GM19463 (cell line): Measurements from ENCODE around the gene MEGF10.
"Not testable (repeated sequence)": the region's sequence is repeated elsewhere in the genome, so short reads cannot be mapped to it uniquely, and the experiment has no call there.

Experiments
- ATAC-seq: cut with Tn5 transposase; IDR thresholded peaks from one replicate; pipeline ENCODE4 v1.9.1; 2021; ENCODE audit warnings: mild to moderate bottlenecking, moderate library complexity; ENCODE audit not compliant: unreplicated experiment

The MEGF10 gene

GRCh38 chr5:127297348-127298035 lies 6.9 kb downstream of the MEGF10 start:
- ATAC-seq = no peak

- ATAC-seq = no peak
Measured at GRCh38 chr5:127298036-127298429, 7.4 kb downstream of the MEGF10 start.

GRCh38 chr5:127298656-127299055 lies 8.1 kb downstream of the MEGF10 start:
- ATAC-seq = no peak

GRCh38 chr5:127299678-127300077 lies 9.1 kb downstream of the MEGF10 start:
- ATAC-seq = no peak

- no peak for ATAC-seq
Measured at GRCh38 chr5:127302509-127302908, 11.9 kb downstream of the MEGF10 start.

GRCh38 chr5:127303404-127303803 lies 12.8 kb downstream of the MEGF10 start:
- ATAC-seq = no peak

- no peak for ATAC-seq
Measured at GRCh38 chr5:127305493-127305892, 14.9 kb downstream of the MEGF10 start.

- no peak for ATAC-seq
Measured at GRCh38 chr5:127306036-127306435, 15.4 kb downstream of the MEGF10 start.

GRCh38 chr5:127306647-127307046 lies 16.1 kb downstream of the MEGF10 start:
- ATAC-seq = no peak

- ATAC-seq = no peak
Measured at GRCh38 chr5:127307868-127308267, 17.3 kb downstream of the MEGF10 start.

- not testable (repeated sequence) for ATAC-seq
Measured at GRCh38 chr5:127308325-127308724, 17.7 kb downstream of the MEGF10 start.

GRCh38 chr5:127308945-127309344 lies 18.3 kb downstream of the MEGF10 start:
- no peak for ATAC-seq

GRCh38 chr5:127311349-127311748 lies 20.8 kb downstream of the MEGF10 start:
- ATAC-seq = no peak

- no peak for ATAC-seq
Measured at GRCh38 chr5:127311781-127312525, 21.4 kb downstream of the MEGF10 start.

- no peak for ATAC-seq
Measured at GRCh38 chr5:127313379-127313778, 22.8 kb downstream of the MEGF10 start.

GRCh38 chr5:127313847-127314473 lies 23.4 kb downstream of the MEGF10 start:
- ATAC-seq = peak; percentile 99

GRCh38 chr5:127316011-127316410 lies 25.4 kb downstream of the MEGF10 start:
- ATAC-seq = no peak

GRCh38 chr5:127317385-127317784 lies 26.8 kb downstream of the MEGF10 start:
- not testable (repeated sequence) for ATAC-seq

- peak; percentile 95 for ATAC-seq
Measured at GRCh38 chr5:127320032-127320965, 29.7 kb downstream of the MEGF10 start.

- no peak for ATAC-seq
Measured at GRCh38 chr5:127321465-127321864, 30.9 kb downstream of the MEGF10 start.

GRCh38 chr5:127322403-127322802 lies 31.8 kb downstream of the MEGF10 start:
- ATAC-seq = no peak
